HT-29 (cell line): ENCODE results near the gene GCNT4. TPM values are rescaled to one million over a fixed set of nuclear protein-coding genes. Genes with fewer than 3 reads are reported as not detected.

Source experiments
- DNase-seq: peaks from one replicate; pipeline ENCODE4 v3.0.0-alpha.2; 2015; ENCODE audit warnings: low spot score
- total RNA-seq: library from RNA; depleted of rRNA; stranded (reverse); fragments of >200 nt; shearing (Covaris generic); gene quantifications from 2 replicates; pipeline ENCODE4 v1.2.3, GENCODE V29; 2014

Gene GCNT4
- total RNA-seq, 1 experiment from 2014 or later = not detected

DNA sequence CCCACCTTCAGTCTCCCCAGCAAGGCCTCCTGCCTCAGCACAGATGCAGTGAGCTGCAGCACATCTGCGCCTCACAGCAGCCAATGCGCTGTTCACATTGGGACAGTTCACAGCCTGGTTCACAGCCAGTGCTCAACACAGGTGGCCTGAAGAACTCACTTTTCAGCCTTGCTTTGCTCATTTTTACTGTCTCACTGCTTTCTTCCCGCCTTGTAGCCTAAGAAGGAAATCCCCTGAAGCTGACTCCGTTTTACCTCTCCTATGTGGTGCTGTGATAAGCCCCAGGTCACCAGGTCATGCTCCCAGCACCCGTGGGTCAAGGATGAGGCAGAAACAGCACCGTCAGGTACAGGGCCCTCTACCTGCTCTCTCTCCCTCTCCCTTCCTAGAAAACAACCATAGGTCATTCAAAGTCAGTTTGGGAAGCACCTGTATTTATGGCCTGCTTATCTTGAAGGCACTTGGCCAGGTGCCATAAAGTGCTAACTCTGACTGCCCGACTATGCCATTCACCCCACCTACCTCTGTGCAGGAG is 1.1 kb downstream of the GCNT4 start:
- peak; percentile 48 for DNase-seq

DNA sequence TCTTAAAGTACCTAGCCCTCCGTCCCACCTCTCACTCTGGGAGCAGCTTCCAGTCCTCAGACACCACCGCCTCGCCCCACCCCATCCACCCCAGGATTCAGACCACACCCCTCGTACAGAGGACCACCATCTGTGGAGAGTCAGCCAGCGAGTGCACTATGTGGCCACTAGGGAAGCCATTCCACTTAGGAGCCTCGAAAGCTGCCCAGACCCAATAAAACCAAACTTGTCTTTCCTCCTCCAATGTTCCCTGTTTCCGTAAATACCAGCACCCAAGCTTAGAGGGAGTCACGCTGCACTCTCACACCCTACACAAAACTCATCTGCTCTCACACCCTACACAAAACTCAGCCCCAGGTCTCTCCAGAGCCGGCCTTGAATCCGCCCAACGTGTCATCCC is 1.9 kb downstream of the GCNT4 start:
- DNase-seq = no peak

DNA sequence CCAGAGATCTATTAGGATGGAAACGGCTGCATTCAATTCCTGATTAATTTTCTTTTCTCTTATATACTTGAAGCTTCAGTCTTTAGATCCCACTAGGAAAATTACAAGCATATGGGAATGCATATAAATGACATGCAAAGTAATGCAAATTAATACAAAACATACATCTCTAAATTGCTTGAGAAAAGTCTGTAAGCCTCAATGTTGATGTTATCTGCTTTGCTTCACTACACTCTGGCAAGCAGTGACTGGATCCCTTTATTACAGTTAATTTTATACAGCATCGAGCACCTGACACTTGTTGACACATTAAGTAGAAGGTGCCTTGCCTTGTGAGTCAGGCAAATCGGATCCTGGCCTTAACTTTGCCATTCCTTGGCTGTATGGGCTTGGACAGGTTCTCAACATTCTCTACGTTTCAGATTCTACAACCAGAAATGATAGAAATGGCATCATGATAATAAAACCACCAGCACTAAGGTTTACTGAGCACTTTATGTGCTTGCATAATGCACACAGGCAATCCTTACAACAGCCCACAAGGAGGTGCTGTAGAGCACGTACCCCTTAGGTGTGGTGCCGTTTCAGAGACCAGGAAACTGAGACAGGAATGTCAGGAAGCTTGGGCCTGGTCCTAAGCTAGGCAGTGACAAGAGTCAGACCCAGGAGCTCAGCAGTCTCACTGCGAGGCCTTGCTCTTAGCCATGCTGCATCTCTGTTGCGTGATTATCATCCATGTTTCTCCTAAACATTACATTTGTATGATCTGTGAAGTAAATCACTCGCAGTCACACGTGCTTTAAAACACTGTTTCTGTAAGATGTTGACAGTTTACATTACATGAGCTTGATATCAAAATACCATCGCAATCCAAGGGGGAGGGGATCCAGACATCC is 2.7 kb downstream of the GCNT4 start:
- DNase-seq = peak; percentile 78

DNA sequence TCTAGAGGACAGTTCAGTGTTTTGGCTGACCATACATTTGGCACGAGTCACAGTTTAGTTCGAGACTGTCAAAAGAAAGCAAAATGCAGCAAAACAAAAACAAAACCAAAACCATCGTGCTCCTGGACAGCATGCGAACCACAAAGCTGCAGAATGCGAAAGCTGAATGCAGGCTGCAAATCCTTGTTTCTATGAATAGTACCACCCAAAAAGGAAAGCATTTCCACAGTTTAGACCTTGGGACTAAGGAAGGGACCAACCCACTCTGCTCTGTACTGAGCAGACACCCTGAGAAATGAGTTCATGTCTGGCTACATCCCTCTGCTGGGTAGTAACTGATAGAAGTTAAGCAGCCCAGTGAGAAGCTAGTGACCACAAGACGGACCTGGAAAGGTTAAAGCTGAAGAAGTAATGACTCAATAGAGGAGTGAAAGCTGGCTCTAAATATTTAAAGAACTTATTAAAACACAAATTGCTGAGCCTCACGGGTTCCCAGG is 3.9 kb downstream of the GCNT4 start:
- DNase-seq = no peak

DNA sequence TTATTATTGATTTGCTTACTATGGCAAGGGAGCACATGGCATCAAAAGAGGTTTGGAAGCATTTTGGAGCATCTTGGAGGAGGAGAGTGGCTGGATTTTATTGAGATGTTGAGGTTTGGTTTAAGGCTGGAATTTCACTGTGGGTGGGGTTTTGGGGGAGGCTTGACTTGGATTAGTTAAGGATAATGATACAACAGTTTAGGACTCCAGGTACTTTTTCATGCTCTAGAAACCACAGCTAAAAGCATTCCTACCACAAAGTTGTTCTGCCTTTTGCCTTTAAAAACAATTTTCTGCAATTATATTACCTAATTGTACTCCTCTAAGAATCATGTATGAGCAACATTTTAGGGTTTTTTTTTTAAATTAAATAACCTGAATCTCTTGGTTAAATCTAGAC is 5.0 kb downstream of the GCNT4 start:
- DNase-seq = no peak

DNA sequence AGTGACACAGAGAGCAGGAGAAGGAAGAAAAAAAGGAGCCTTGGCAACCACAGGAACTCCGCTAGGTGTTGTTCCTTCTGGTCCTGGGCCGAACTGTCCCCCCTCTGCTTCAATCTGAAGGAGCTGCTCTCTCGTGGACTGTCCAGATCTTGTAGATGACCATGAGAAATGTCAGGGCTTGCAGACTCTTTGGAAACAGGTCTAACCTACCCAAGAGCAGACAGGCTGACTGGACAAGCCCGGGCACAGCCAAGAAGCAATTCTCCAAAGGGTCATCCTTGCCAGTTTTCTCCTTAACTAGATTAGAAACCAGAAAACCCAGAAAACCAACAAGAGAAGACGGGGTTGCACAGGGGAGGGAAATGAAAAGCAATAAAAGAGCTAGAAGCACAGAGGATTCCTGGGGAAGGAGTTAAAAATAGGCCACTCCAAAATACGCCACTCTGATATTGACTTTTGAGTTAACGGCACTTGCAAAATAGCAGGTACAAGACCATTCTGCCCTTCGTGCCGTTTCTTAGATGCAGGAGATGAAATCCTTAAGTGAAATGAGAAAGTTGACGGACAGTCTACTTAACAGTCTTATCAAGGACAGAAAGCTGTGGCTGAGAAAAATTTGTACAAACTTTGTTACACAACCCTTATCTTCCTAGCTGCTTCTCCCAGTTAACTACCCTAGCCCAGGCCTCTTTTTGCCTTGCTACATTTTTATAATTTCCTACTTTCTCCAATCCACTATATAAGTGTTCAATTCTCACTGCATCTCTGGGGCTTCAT is 5.8 kb downstream of the GCNT4 start:
- no peak for DNase-seq

DNA sequence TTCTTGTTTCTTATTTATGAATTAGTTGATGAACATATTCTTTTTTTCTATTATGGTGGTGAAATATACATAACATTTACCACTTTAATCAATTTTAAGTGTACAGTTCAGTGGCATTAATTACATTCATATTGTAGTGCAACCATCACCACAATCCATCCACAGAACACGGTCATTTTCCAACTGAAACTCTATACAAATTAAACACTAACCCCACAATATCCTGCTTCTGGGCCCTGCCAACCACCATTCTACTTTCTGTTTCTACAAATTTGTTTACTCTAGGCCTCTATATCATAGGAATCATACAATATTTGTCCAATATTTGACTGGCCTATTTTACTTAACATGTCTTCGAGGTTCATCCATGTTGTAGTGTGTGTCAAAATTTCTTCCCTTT is 7.3 kb downstream of the GCNT4 start:
- no peak for DNase-seq

DNA sequence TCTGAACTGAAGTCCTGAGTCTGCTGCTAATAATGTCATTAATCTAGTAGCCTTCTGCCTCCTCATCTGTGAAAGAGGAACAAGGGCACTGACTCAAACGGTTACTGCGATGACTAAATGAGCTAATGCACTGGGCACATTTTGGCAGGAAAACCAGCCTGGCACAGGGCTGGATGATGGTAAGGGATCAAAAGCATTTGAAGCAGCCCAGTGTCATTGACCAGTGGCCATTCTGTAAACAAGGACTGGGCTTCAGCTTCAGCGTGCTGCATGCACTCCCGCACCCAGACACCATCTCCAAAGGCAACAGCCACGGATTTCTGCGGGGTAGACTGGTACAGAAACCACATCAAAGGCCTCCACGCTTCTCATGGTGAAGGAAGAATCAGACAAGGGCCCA is 8.0 kb downstream of the GCNT4 start:
- no peak for DNase-seq

DNA sequence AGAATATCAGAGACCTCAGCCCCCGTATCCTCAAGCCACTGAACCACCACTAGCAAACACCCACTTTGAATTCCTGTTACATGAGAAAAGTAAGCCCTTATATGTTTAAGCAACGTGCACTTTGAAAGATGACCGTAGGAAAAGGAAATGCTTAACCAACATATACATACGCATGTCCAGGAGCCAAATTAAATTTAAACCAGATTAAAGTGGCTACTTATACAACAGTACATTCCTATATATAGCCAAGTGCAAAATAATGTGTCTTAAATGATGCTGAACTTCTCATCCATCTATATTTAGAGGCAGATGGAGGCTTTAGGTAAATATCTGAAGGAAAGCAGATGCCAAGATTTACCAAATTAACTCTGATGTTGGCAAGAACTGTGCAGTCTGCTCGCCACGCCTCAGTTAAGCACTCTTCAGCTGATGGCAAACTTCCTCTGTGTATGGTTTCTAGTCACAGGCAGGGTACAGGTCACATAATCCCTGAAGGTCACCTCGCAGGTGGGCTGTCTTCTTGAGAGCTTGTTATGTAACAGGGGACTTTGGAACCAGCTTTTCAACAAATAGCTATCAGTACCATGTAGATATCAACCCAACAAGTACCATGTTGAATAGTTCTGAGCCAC is 8.6 kb downstream of the GCNT4 start:
- DNase-seq = no peak

DNA sequence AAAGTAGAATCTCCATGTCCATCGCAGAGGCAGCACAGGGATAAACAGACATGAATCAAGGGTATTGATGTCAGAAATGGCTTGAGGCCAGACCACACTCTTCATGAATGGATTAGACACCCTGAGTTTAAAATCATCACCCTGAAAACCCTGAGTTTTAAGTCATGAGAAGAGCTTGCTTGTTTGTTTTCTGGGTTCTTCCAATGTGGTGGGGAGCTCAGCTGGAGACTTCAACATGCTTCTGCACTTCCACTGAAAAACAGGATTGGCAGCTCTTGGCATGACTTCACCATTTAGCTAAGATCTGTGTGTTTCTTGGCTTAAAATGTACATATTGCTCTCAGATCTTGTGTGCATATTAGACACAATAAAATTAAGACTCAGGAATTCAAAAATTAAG is 9.8 kb downstream of the GCNT4 start:
- no peak for DNase-seq

DNA sequence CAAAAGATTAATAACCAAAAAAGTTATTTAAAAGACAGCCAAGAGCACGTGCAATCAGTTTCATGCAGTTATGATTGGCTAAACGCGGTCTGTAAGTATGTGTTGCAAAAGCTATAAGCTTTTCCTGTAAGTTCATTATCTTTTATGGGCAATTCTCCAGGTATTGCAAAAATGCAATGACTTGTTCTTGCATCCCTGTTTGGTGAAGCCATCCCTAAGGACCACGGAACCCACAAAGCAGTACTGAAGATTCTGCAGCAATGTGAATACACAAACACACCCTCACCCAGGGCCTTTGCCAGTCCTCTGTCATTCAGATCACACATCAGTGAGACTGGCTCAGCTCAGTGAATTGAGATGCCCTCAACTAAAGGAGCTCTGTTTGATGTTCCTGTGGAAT is 11.4 kb downstream of the GCNT4 start:
- DNase-seq = no peak

DNA sequence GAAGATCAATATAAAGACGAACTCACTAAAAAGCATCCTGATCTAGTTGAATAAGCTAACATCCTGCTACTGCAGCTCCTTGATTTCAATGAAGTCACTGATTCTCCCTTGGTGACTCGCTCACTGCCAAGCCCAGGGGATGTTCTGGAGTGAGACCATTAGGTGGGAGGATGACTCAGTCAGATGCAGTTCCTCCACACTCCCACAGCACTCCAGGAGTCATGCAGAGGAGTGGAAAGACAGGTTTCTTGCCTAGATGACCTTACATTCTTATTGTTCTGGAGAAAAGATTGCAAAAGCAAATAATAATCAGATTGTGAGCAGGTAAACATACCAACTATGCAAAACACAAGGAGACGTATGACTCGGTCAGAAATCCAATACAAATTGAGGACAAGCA is 15.3 kb downstream of the GCNT4 start:
- DNase-seq = peak; percentile 92

DNA sequence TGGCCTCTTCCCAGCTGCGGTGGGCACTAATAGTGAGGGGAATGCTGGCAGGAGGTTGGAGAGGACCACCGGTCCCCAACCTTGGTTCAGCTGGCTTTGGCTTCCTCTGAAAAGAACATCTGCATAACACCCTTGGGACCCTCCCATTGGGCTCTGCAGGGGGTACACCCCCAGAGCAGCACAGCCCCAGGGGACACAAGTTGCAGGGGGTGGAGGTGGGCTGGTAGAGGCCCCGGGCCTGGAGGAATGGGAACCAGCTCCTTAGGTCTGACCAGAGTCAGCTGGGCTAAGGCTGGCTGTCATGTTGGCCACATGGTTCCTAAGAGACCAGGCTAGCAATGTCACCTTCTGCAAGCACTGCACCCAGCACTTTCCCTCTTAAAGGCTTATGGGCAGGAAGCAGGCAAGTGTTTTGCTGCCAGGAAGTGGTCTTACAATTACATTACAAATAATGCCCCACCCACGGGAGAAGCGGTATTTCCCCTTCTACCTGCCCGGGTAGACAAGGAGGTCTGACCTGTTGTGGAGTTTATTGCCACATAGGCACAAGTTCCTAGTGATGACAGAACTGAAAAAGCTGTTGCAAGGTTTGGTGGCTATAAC is 18.1 kb downstream of the GCNT4 start:
- DNase-seq = peak; percentile 69

DNA sequence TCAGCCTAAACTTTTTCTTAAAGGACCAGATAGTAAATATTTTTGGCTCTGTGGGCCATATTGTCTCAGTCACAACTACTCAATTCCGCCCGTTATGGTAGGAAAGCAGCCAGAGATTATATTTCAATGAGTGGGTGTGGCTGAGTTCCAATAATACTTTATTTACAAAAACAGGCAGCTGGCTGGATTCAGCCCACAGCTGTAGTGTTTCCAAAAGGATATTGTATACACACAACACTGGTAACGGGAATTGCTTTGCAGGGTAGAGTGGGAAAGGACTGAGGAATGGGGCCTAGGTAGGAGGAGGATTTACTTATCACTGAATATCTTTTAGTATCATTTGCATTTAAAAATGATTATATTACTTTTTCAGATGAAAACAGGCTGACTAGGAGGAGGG is 21.0 kb downstream of the GCNT4 start:
- DNase-seq = no peak

DNA sequence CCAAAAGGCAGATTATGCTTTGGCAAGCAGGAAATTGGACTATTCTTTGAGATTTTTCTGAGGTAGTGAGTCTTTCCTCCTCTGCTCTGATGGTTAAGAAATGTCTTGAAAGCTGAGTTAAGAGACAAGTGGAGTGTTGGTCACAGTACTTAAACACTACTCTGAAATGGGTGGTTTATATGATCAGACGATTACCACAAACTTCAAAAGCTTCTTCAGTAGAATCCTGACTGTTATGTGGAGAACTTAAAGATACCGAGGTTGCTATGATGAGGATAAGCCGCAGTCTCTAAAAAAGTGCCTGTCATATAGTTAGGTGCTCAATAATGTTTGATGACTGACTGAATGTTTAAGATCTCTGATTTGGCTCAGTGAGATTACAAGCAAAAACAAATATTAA is 24.3 kb downstream of the GCNT4 start:
- DNase-seq = no peak

DNA sequence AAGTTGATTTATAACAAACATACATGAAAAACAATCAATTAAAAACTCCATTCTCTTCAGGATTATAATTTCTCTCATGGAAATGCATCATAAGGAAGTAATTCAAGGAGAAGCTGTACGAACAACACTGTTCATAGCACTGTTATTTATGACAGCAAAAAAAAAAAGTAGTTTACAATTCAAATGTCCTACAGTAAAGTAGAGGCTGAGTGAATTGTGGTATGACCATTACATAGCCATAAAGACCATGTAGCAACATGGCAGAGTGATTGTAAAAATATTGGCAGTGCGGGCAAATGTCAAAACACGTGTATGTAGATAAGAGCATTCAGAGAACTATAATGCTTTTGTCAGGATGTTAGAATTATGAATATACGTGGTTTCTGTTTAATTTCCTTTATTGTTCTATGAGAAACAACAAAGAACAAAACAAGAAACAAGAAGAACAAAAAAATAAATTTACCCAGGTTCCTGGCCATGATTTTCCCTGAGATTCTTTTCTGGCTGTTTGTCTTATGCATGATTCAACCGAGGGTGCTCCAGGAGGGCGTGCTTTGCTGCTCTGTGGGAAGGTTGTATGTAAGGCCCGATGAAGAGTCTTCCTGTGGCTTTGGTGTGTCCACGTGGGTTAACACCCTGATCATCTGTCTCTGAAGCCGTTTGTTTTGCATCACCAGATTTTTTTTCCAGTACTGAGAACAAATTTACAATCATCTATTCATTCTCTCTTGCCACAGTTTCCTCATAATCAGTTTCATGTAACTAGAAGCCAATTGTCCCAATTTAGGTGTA is 28.8 kb downstream of the GCNT4 start:
- no peak for DNase-seq

DNA sequence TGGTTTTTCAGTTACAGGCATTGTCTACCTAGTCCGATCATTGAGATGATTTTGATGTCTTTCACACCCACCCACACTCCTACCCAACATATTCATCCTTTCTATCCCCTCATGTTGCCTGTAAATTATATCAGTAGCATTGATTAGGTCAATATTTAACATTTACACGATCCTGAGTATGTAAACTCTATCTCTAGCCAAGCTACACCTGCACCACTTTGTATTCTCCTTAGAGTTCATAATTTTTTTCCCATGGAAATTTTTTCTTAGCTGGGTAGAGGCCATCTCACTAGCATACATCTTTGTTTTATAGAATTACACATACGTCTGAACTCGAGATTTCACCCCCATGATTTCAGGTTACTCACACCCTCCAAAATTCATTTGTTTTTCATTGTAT is 30.6 kb downstream of the GCNT4 start:
- DNase-seq = no peak

DNA sequence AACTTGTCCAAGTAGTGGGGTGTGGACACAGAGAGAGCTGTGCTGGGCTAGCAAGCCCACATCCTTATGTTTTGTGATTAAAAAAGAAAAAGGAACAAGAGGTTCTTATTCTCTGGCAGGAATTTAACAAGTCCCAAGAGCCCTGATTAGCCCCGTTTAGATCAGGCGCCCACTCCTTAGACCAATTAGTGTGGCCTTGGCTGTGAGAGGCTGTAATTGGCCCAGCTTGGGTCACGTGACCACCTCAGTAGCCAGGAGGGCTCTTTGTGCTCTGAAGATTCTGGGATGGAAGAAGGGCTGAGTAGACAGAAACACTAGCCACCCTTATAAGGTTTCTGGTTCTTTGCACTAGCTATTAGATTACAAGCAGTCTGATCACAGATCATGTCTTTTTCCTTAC is 31.1 kb downstream of the GCNT4 start:
- no peak for DNase-seq

DNA sequence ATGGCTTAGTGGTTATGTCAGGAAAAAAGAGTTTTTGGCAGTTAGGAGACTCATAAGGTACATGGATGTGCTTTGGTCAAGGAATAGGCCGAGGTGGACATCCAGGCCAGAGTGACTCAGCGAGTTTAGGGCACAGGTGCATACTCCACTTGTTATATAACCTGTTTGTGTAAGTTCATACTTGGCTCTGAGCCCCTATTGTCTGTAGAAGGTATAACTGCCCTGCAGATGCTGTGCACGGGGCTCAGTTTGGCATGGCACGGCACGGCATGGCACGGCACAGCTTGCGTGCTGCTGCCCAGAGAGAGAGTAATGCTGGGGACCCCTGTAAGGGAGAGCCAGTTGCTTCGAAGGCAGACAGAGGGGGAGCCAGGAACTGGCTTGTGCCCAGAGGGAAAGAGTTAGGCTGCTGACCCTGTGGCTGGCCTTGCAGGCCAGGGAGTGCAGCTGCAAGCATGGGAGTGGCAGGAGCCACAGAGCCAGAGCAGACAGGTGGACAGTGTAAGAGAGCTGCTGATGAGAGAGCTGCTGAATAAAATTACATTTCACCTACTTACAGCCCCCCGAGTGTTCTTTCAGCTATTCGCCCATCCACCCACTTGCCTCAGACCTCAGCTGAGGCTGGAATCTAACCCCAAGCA is 32.2 kb downstream of the GCNT4 start:
- peak; percentile 26 for DNase-seq
